IMR-90 (cell line): ENCODE data around the gene ARHGAP45.

ENCODE experiments used
- BHLHE40 ChIP-seq: fragments of 150-350 bp; IDR thresholded peaks from 2 replicates; pipeline ENCODE4 v1.6.1; 2016; ENCODE audit warnings: mild to moderate bottlenecking, low read depth, low read length
- CEBPB ChIP-seq: IDR thresholded peaks from 2 replicates; pipeline ENCODE4 v1.6.1; 2012; ENCODE audit warnings: low read depth, low read length, improper control_type of control experiment
- FOS ChIP-seq: fragments of 150-350 bp; IDR thresholded peaks from 2 replicates; pipeline ENCODE4 v1.6.1; 2016; ENCODE audit warnings: low read depth, low read length
- POLR2A ChIP-seq: IDR thresholded peaks from 2 replicates; pipeline ENCODE4 v1.6.1; 2012; ENCODE audit warnings: mild to moderate bottlenecking, low read depth, low read length
- RAD21 ChIP-seq: IDR thresholded peaks from 2 replicates; pipeline ENCODE4 v1.6.1; 2012; ENCODE audit warnings: low read length, improper control_type of control experiment
- SMC3 ChIP-seq: fragments of 150-350 bp; IDR thresholded peaks from 2 replicates; pipeline ENCODE4 v1.6.1; 2016; ENCODE audit warnings: low read depth, mild to moderate bottlenecking, antibody characterized with exemption, low read length, moderate library complexity
- TF ChIP-seq, protein P1 (sequence below): conservative IDR thresholded peaks from 2 replicates; pipeline ENCODE4 v1.5.1; 2012; ENCODE audit warnings: mild to moderate bottlenecking, low read depth, low read length, improper control_type of control experiment
- TF ChIP-seq, protein P2 (sequence below): fragments of 150-350 bp; IDR thresholded peaks from 2 replicates; pipeline ENCODE4 v1.6.1; 2017; ENCODE audit warnings: mild to moderate bottlenecking, antibody characterized with exemption, low read length, low read depth

DNA sequence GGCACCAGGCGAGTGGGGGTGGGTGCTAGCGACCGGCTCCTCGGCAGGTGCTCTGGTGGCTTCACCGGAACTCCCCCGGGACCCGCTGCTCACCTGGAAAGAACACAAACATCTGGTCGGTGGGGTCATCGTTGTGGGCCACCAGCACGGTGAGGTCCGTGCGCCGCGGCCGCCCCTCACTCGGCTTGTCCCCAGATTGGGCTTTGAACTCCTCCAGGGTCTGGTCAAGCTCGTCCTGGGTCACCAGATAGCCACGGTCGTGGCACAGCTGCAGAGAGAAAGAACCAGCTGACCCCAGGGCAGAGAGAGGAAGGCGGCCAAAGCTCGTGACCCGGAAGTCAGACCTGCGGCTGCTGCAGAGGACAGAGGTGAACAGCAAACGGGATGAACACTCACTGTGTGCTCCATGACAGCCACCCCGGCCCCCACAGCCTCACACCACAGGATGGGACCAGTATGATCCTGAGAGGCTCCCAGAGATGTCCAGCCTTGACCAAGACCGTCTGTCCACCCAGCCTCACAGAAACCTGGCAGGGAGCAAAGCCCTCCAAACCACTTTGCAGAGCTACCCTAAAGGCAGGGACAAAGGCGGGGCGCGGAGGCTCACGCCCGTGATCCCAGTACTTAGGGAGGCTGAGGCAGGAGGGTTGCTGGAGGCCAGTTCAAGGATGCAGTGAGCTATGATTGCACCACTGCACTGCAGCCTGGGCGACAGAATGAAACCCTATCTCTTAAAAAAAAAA lies 27.0 kb downstream of the ARHGAP45 start:
- TF ChIP-seq, protein P1, sequence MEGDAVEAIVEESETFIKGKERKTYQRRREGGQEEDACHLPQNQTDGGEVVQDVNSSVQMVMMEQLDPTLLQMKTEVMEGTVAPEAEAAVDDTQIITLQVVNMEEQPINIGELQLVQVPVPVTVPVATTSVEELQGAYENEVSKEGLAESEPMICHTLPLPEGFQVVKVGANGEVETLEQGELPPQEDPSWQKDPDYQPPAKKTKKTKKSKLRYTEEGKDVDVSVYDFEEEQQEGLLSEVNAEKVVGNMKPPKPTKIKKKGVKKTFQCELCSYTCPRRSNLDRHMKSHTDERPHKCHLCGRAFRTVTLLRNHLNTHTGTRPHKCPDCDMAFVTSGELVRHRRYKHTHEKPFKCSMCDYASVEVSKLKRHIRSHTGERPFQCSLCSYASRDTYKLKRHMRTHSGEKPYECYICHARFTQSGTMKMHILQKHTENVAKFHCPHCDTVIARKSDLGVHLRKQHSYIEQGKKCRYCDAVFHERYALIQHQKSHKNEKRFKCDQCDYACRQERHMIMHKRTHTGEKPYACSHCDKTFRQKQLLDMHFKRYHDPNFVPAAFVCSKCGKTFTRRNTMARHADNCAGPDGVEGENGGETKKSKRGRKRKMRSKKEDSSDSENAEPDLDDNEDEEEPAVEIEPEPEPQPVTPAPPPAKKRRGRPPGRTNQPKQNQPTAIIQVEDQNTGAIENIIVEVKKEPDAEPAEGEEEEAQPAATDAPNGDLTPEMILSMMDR: no peak
- TF ChIP-seq RAD21 (no peak), CEBPB (no peak), BHLHE40 (no peak), SMC3 (no peak), FOS (no peak), POLR2A (no peak)
- TF ChIP-seq, protein P2, sequence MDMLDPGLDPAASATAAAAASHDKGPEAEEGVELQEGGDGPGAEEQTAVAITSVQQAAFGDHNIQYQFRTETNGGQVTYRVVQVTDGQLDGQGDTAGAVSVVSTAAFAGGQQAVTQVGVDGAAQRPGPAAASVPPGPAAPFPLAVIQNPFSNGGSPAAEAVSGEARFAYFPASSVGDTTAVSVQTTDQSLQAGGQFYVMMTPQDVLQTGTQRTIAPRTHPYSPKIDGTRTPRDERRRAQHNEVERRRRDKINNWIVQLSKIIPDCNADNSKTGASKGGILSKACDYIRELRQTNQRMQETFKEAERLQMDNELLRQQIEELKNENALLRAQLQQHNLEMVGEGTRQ: no peak
